ENCODE data around the gene DDX27.

DNA sequence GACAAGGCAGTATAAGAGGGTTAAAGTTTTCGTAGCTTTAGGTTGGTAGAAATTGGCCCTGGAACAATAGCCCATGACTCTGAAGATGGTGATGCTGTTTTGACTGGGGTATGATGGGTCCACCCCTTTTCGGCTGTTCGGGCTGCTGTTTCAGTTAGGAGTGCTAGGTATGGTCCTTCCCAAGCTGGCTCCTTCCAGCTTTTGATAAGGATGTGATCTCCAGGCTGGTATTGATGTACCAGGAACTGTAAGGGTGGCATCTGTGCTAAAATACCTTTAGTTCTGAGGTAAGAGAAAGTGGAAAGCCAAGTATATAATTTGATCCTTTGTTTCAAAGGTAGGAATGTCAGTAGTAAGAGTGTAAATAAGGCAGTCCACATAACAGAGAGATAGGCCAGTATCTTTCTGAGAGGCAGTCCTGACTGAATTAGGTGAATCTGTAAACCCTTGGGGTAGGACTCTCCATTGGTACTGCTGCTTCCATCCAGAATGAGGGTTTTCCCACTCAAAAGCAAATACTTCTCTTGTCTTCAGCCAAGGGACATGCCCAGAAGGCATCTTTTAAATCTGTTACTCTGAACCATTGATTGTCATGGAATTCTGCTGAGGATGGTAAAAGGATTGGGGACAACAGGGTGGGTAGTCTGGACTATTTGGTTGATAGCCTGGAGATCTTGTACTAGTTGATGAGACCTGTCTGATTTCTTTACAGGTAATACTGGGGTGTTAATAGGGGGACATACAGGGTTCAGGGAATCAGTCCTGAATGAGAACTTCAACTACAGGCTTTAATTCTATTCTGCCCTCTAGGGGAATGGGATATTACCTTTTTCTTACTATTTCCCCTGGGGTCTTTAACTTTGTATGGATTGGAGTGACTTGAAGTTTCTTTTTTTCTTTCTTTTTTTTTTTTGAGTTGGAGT, 64.7 kb downstream of the DDX27 start:
- TF ChIP-seq CTCF (IDR thresholded peaks at IDR 0.05), result no peak
- TF ChIP-seq POLR2A (IDR thresholded peaks at IDR 0.05), result no peak
